A549 (cell line): ENCODE results near the gene TMBIM1.

Experiments used
- CBX2 ChIP-seq: fragments of 200-600 bp; sonication (generic); IDR thresholded peaks from 2 replicates; pipeline ENCODE4 v1.6.1; 2016; ENCODE audit warnings: low read depth, mild to moderate bottlenecking, borderline replicate concordance
- GATA3 ChIP-seq: IDR thresholded peaks from 2 replicates; pipeline ENCODE4 v1.6.1; 2012; ENCODE audit warnings: borderline replicate concordance
- MAZ ChIP-seq: fragments of 150-350 bp; IDR thresholded peaks from 2 replicates; pipeline ENCODE4 v1.6.1; 2014; ENCODE audit warnings: antibody characterized with exemption, low read depth, low read length, borderline replicate concordance
- RNF2 ChIP-seq: fragments of 200-600 bp; sonication (generic); IDR thresholded peaks from 2 replicates; pipeline ENCODE4 v1.6.1; 2016; ENCODE audit warnings: low read depth, mild to moderate bottlenecking, antibody characterized with exemption, moderate library complexity, borderline replicate concordance
- USF2 ChIP-seq: fragments of 450-650 bp; IDR thresholded peaks from 2 replicates; pipeline ENCODE4 v1.6.1; 2014; ENCODE audit warnings: antibody characterized with exemption

- no peak for TF ChIP-seq USF2
- TF ChIP-seq MAZ, result no peak
- no peak for TF ChIP-seq GATA3
- no peak for TF ChIP-seq RNF2
- no peak for TF ChIP-seq CBX2
Observed at GRCh38 chr2:218282173-218282991, 9.9 kb downstream of the TMBIM1 start.
